Body of pancreas (tissue), 4 donors: ENCODE results near the gene PBX2.

ENCODE experiments used
- CTCF ChIP-seq, 7 experiments: fragments of 450-650 bp in 4 of 7; fragments of 200-600 bp in 3 of 7; sonication (generic) in 3 of 7; IDR thresholded peaks; one replicate each; pipeline ENCODE4 v1.5.1; 2016 to 2019; ENCODE audit warnings: antibody characterized with exemption in 7 of 7
- POLR2A ChIP-seq, 3 donors: fragments of 450-650 bp; IDR thresholded peaks; one replicate each; pipeline ENCODE4 v1.6.1; 2016; ENCODE audit warnings: antibody characterized with exemption in 3 of 3, mild to moderate bottlenecking in 2 of 3

- TF ChIP-seq CTCF (IDR thresholded peaks at IDR 0.05): no peak
- peak in 2 of 3 donors; percentile 72 to 84 for TF ChIP-seq POLR2A (IDR thresholded peaks at IDR 0.05)
These were observed at the start of gene PBX2 for GRCh38 chr6:32190054-32190851.
